Neuron (in vitro differentiated cells): ENCODE results near the gene MARK1.

ENCODE experiments used
- H2AFZ ChIP-seq: one replicate; pipeline ENCODE4 v1.6.1; 2013; ENCODE audit warnings: low read depth, mild to moderate bottlenecking, inconsistent platforms, low read length, moderate library complexity
- H3K27me3 ChIP-seq: one replicate; pipeline ENCODE4 v1.6.1; 2013; ENCODE audit warnings: low read length; ENCODE audit not compliant: insufficient read depth
- H3K36me3 ChIP-seq: one replicate; pipeline ENCODE4 v1.6.1; 2013; ENCODE audit warnings: low read length; ENCODE audit not compliant: insufficient read depth
- H3K4me1 ChIP-seq: one replicate; pipeline ENCODE4 v1.6.1; 2013; ENCODE audit warnings: low read length; ENCODE audit not compliant: insufficient read depth
- H3K4me3 ChIP-seq: 2 replicates; pipeline ENCODE4 v1.5.1; 2013; ENCODE audit warnings: mild to moderate bottlenecking, low read length, moderate library complexity
- H3K9me3 ChIP-seq: one replicate; pipeline ENCODE4 v1.6.1; 2013; ENCODE audit warnings: low read length

MARK1 gene

DNA sequence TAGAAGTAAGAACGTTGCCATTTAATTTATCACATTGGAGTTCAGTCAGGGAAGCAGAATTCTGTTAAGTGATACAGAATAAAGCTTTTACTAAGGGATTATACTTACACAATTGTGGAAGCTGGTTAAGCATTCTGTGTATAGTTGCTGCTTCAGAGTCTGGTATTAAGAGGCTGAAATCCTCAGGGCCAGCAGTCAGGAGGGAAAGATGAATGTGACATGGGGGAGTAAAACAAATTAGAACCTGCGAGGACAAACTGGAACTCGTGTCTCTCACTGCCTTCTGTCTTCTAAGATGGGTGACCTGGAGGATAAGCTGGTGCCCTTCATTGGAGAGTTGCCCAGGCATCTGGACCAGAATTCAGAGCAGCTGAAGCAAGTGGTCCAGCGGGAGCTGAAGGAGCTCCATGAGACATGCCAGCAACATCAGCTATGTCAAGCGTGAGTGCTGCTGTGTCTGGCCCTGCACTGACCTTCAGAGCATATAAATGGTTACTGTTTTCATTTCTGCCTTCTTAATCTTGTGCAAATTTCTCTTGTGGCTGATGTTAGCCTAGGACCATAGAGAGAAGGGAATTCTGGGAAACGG lies 23.0 kb downstream of the MARK1 start:
- H2AFZ ChIP-seq = no peak overlapping the region
- no peaks in the 10 kb centered on the region for H3K36me3 ChIP-seq
- H3K4me3 ChIP-seq = no peak overlapping the region
- no peaks in the 10 kb centered on the region for H3K27me3 ChIP-seq
- no peaks in the 10 kb centered on the region for H3K4me1 ChIP-seq
- H3K9me3 ChIP-seq = no peaks in the 10 kb centered on the region

DNA sequence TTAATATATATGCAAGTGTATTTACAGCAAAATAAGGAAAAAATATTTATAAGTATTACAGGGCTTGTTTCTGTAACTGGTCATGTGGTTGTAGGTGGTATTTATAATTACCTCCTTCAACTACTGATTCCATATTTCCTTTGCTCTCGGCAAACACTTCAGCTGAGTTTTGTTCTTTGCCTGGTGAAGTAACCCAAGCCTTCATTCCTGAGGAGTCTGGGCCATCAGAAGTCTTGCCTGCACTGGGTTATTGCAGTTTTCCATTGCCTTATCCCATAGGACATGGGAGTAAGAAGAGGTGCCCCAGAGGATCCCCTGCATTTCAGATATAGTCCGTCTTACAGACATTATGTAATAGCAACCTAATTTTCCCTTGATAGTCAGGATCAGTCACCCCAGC lies 23.8 kb downstream of the MARK1 start:
- Histone ChIP-seq H2AFZ (no peak overlapping the region), H3K4me3 (no peak overlapping the region), H3K27me3 (no peaks in the 10 kb centered on the region), H3K4me1 (no peaks in the 10 kb centered on the region), H3K9me3 (no peaks in the 10 kb centered on the region), H3K36me3 (no peaks in the 10 kb centered on the region)

DNA sequence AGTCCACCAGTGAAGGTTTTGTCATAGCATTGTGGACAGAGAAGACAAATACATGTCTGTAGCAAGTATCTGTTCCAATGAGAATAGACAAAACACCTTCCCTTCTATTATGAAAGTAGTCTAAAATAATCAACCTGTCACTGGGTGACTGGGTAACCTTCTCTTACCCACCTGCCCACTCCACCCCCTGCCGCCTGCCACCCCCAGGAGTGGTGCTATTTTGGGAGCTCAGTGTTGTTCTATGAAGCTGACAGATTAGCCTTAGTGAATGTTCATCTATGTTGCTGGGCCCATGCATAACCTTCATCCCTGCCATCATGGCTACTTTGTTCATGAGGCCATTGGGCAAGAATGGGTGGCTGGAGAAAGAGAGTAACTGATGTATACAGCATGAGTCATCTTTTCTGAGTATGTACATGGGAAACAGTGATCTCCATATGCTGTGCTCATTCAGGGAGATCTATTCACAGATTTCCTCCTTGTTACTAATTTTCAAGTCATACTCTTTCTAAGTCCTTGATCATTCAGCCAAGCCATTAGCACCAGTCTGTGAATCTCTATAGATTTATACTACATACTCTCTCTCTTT lies 24.8 kb downstream of the MARK1 start:
- Histone ChIP-seq H3K4me3 (no peak overlapping the region), H3K4me1 (no peaks in the 10 kb centered on the region), H3K9me3 (no peaks in the 10 kb centered on the region), H3K27me3 (no peaks in the 10 kb centered on the region), H3K36me3 (no peaks in the 10 kb centered on the region), H2AFZ (no peak overlapping the region)

DNA sequence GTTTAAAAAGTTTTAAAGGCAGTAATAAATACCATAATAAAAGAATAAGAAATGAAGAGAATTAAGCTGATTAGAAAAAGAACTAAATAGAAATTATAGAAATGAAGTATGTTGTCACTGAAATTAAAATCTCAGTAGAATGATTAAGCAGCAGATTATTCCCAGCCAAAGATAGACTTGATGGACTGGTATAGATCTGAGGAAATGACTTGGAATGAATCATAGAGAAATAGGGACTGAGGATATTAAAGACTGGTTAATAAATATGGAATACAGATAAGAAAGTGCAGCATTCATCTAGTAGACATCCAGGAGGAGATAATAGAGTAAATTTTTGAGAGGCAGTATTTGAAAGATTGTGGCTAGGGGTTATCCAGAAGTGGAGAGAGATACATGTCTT lies 28.7 kb downstream of the MARK1 start:
- Histone ChIP-seq H3K9me3 (no peaks in the 10 kb centered on the region), H3K36me3 (no peaks in the 10 kb centered on the region), H3K4me1 (no peaks in the 10 kb centered on the region), H3K27me3 (no peaks in the 10 kb centered on the region), H3K4me3 (no peak overlapping the region), H2AFZ (no peak overlapping the region)

DNA sequence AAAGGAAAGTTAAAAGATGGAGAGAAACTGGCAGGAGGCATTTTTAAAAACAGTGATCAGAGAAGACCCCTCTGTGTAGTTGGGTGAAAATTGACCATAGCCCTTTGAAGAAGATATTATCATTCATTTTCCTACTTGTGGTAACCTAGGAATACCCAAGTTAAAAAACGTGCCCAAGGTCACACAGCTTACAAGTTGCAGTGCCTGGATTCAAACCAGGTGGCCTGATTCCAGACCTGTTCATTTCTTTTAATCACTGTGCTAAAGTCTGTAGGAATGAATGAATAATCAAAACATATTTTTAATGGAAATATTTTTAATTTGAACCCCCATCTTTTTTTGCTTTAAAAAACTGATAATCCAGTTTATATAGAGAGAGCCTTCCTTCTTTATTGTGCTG lies 35.6 kb downstream of the MARK1 start:
- Histone ChIP-seq H3K4me1 (no peaks in the 10 kb centered on the region), H2AFZ (no peak overlapping the region), H3K4me3 (no peak overlapping the region), H3K36me3 (no peaks in the 10 kb centered on the region), H3K27me3 (no peaks in the 10 kb centered on the region), H3K9me3 (no peaks in the 10 kb centered on the region)

DNA sequence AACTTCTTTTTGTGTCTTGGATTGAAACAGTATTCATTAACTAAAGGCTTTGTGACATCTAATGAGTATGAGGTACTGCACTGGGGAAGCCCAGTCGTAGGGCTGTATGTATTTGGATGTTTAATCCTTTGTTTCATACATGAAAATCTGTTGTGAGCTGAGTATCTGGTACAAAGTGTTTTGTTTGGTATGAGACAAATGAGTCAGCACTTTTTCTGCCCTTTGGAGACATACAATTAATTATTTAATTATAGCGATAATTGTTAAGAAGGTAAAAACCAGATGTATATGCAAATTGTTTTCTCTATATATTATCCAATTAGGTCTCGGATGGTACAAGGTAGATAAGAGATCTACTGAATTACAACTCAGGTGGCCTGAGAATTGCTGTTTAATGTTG lies 36.3 kb downstream of the MARK1 start:
- Histone ChIP-seq H2AFZ (no peak overlapping the region), H3K4me1 (no peaks in the 10 kb centered on the region), H3K27me3 (no peaks in the 10 kb centered on the region), H3K4me3 (no peak overlapping the region), H3K9me3 (no peaks in the 10 kb centered on the region), H3K36me3 (no peaks in the 10 kb centered on the region)

DNA sequence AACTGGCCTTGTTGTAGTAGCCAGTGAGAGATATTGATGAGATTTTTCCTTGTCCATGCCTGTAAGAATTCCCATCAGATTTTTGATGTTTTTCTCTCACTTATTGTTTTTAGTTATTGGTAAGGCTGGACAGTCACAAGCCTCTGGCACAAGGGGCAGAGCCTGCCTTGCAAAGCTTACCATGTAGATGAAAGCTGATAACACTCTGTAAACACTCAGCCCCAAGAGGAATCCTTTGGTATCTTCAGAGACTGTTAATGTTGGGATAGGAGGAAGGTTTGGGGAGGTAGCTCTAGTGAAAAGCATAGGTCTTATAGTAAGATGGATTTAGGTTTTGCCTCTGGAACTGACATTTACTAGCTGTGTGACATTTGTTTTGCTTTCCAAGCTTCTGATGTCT lies 37.7 kb downstream of the MARK1 start:
- H2AFZ ChIP-seq = no peak overlapping the region
- H3K9me3 ChIP-seq = no peaks in the 10 kb centered on the region
- no peaks in the 10 kb centered on the region for H3K4me1 ChIP-seq
- H3K36me3 ChIP-seq = no peaks in the 10 kb centered on the region
- no peaks in the 10 kb centered on the region for H3K27me3 ChIP-seq
- no peak overlapping the region for H3K4me3 ChIP-seq

DNA sequence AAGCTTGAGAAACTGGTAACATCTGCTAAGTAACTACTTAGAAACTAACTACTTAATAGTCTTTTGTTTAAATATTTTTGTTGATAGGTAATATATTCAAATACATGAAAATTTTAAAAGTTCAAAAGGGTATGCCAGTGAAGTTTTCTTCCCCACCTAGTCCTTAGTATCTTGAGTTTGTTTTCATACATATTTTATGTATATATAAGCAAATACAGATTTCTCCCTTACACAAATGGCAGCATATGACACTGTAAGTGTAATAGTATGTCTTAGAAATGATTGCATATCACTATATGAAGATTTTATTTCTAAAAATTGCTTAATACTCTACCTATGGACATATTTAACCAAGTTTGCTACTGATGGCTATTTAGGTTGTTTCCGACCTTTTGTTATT lies 38.9 kb downstream of the MARK1 start:
- no peak overlapping the region for H3K4me3 ChIP-seq
- no peaks in the 10 kb centered on the region for H3K27me3 ChIP-seq
- H3K36me3 ChIP-seq = no peaks in the 10 kb centered on the region
- H3K9me3 ChIP-seq = no peaks in the 10 kb centered on the region
- no peaks in the 10 kb centered on the region for H3K4me1 ChIP-seq
- no peak overlapping the region for H2AFZ ChIP-seq

DNA sequence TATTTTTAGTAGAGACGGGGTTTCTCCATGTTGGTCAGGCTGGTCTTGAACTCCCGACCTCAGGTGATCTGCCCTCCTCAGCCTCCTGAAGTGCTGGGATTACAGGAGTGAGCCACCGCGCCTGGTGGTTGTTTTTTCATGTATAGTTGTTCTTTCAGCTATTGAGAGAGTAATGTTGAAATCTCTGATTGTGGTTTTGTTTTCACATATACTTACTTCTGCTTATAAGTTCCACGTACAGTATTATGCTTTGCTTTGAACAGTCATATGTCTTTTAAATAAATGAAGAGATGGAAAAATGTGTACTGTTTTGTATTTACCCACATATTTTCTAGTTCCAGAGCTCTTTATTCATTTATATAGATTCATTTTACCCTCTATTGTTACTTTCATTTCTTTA lies 44.5 kb downstream of the MARK1 start:
- Histone ChIP-seq H3K4me1 (no peaks in the 10 kb centered on the region), H2AFZ (no peak overlapping the region), H3K4me3 (no peak overlapping the region), H3K27me3 (no peaks in the 10 kb centered on the region), H3K36me3 (no peaks in the 10 kb centered on the region), H3K9me3 (peaks cover 5% of the 10 kb centered on the region)

DNA sequence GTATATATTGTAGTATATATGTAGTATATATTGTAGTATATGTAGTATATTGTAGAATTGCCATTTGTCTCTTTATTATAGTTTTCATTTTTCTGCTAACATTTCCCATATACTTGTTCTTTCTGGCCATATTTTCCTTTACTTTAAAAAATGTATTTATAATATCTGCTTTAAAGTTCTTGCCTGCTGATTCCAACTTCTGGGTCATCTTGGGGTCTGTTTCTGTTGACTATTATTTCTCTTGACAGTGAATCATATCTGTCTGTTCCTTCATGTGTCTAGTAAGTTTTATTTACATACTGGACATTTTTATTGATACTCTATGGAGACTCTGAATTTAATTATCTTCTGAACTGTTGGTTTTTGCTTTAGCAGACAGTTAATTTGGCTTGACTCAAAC lies 45.9 kb downstream of the MARK1 start:
- Histone ChIP-seq H3K36me3 (peaks cover under 1% of the 10 kb centered on the region), H3K27me3 (no peaks in the 10 kb centered on the region), H3K4me1 (no peaks in the 10 kb centered on the region), H3K9me3 (peaks cover 5% of the 10 kb centered on the region), H3K4me3 (no peak overlapping the region), H2AFZ (no peak overlapping the region)

DNA sequence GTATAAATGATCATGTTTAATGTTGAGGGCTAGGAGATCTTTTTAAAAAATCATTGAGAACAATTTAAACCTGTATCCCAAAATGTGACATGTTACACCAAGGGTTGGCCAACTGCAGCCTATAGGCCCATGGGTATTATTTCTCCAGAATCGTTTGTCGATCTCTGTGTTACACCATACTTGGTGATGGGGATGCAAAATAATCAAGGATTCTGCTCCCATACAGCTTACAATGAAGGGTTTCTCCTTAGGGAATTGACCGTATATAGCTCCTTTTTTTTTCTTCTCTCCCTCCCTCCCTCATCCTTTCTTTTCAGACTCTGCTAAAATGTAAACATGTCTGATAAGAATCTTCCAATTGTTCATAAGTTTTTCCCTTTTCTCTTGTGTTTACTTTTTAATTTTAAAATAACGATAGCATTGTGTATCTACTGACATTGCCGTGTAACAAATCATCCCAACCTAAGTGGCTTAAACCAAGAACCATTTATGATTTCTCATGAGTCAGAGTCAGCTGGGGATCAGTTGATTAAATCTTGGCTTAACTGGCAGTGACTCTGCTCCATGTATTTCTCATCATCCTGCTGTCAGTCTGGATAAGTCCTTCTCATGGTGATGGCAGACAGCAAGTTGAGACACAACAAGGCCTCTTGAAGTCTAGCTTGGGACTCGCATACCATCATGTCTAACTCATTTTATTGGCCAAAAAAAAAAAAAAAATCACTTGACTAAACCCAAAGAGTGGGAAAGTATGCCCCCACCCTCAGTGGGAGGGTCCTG lies 48.0 kb downstream of the MARK1 start:
- H2AFZ ChIP-seq = no peak overlapping the region
- no peak overlapping the region for H3K4me3 ChIP-seq
- H3K27me3 ChIP-seq = no peaks in the 10 kb centered on the region
- H3K4me1 ChIP-seq = no peaks in the 10 kb centered on the region
- H3K9me3 ChIP-seq = peaks cover 5% of the 10 kb centered on the region
- peaks cover 5% of the 10 kb centered on the region for H3K36me3 ChIP-seq

DNA sequence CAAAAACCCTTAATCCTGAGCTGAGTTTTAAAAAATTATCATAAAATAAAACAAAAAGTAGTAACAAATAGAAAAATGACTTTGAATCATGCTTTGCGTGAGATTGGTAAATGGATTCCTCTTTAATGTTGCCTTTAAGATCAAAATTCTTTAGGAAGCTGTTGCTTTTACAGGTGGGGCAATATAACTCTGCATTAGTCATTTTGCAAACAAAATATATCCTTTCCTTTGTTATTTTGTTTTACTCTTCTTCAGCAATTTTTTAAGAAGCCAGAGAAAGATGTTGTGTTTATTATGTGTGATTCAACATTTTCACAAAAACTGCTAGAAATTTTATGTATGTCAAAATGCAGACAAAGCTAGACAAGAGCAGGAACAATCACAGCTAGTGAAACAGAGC lies 50.0 kb downstream of the MARK1 start:
- Histone ChIP-seq H3K9me3 (peaks cover 3% of the 10 kb centered on the region), H2AFZ (no peak overlapping the region), H3K36me3 (peaks cover 12% of the 10 kb centered on the region), H3K4me3 (no peak overlapping the region), H3K4me1 (no peaks in the 10 kb centered on the region), H3K27me3 (no peaks in the 10 kb centered on the region)

DNA sequence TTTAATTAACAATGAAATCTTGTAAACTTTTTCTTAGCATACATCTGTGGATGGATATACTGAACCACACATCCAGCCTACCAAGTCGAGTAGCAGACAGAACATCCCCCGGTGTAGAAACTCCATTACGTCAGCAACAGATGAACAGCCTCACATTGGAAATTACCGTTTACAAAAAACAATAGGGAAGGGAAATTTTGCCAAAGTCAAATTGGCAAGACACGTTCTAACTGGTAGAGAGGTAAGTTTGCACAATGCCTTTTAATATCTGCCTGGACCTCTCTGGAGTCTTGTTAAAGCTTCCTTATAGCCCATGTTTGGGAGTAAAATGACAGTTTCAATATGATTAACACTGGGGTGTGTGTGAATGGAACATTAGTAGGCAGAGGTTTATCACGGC lies 51.4 kb downstream of the MARK1 start:
- Histone ChIP-seq H3K4me3 (no peak overlapping the region), H3K9me3 (peaks cover under 1% of the 10 kb centered on the region), H3K4me1 (no peaks in the 10 kb centered on the region), H2AFZ (no peak overlapping the region), H3K27me3 (no peaks in the 10 kb centered on the region), H3K36me3 (peaks cover 15% of the 10 kb centered on the region)
